ENCODE results near the gene FUCA2. TPM values are rescaled to one million over a fixed set of nuclear protein-coding genes. Genes with fewer than 3 reads are reported as not detected.

FUCA2 gene
- total RNA-seq, 1 experiment from 2014 or later: 48.5 TPM

DNA sequence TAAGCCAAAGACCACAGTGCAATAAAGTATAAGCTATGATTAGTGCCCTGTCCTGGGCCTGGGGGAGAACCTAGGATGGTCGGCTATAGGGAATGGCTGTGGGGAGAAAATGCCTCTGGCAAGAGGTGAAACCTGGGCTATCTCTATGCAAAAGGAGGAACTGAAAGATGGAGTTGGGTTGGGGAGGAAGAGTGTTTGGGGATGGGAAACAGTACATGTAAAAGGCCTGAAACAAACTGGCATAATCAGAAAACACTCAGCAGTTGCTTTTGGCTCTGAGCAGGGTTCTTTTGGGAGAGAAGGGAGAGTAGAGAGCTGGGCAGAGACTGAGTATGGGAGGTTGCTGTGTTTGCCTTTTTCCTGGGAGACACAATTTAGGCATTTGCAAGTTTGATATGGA, 31.9 kb upstream of the FUCA2 start (continued):
- no peak for TF ChIP-seq SMAD4 (CRISPR knock-in tag; IDR thresholded peaks at IDR 0.05)

DNA sequence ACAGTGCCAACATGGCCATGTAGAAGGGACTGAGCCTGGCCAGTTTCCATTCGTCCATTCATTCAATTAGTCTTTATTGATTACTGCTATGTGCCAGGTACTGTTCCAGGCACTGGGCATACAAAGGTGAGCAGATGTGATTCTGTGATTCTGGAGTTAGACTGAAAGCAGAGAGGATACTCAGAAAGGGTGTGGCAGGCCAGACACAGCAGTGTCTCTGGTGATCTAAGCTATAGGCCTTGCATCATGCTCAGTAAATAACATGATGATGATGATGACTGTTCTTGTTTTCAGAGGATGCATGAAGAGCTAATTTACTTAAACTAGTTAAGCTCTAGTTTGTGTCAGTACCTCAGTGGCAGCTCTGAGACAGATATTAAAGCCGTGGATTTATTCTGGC, 31.4 kb upstream of the FUCA2 start:
- ChIA-PET POLR2A (no interaction called here), CTCF (interaction anchor here (0.5 kb wide), 1 partner anchor 399 kb away, joined by 3 read pairs; no protein-coding TSS in a partner anchor)

DNA sequence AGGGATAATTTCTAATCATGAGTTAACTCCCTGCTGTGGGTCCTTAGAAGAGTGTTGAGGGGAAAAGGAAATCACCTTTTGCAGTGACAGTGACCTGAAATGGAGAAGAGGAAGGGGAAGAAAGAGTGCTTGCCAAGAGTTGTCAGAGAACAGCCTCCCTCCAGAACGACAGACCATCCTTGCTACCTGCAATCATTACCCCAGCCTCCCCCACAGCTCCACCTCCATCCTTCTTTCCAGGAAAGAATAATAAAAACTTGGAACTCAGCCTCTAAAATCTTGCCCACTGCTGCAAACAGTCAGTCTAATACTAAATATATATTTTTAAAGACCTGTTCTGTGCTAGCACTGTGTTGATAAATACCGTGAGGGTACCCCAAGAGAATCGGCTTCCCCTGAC, 28.7 kb upstream of the FUCA2 start:
- H3K4me3 Mint-ChIP-seq: no peak overlapping the region
- peaks cover 34% of the 10 kb centered on the region for H3K4me1 Mint-ChIP-seq

More for the DNA sequence above, 31.4 kb upstream of the FUCA2 start:
- H3K4me3 Mint-ChIP-seq: no peak overlapping the region
- H3K27ac Mint-ChIP-seq: no peak overlapping the region
- DNase-seq (ENCODE audit: low spot score): no peak
- H3K27me3 Mint-ChIP-seq (ENCODE audit: low read depth): peaks cover 21% of the 10 kb centered on the region
- TF ChIP-seq CREM (CRISPR knock-in tag; IDR thresholded peaks at IDR 0.05): no peak
- TF ChIP-seq ELF4 (CRISPR knock-in tag; IDR thresholded peaks at IDR 0.05; ENCODE audit: low read depth): no peak
- TF ChIP-seq GABPB1 (CRISPR knock-in tag; IDR thresholded peaks at IDR 0.05): peak; percentile 72
- no peak for TF ChIP-seq JAZF1 (CRISPR knock-in tag; IDR thresholded peaks at IDR 0.05)
- TF ChIP-seq, protein P1, sequence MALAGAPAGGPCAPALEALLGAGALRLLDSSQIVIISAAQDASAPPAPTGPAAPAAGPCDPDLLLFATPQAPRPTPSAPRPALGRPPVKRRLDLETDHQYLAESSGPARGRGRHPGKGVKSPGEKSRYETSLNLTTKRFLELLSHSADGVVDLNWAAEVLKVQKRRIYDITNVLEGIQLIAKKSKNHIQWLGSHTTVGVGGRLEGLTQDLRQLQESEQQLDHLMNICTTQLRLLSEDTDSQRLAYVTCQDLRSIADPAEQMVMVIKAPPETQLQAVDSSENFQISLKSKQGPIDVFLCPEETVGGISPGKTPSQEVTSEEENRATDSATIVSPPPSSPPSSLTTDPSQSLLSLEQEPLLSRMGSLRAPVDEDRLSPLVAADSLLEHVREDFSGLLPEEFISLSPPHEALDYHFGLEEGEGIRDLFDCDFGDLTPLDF (CRISPR knock-in tag; IDR thresholded peaks at IDR 0.05): no peak
- TF ChIP-seq SMAD4 (CRISPR knock-in tag; IDR thresholded peaks at IDR 0.05): no peak
- no peaks in the 10 kb centered on the region for H3K9me3 Mint-ChIP-seq
- no peak for ATAC-seq
- no peaks in the 10 kb centered on the region for H3K36me3 Mint-ChIP-seq
- H3K4me1 Mint-ChIP-seq: peaks cover 24% of the 10 kb centered on the region

DNA sequence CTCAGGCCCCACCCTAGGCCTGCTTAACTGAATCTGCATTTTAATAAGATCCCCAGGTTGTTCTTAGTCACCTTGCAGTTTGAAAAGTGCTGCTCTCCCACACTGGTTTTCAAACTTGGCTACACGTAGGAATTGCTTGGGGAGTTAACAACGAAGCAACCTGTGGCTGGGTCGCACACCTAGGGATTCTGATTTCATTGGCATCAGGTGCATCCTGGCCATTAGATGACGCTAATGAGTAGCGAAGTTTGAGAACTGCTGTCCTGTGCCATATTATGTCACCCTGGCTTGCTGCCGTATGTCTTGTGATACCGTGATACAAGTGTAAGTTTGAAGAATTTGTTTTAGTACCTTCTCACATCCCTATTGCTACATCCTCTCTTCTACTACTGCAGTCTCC, 28.2 kb upstream of the FUCA2 start:
- no peaks in the 10 kb centered on the region for H3K9me3 Mint-ChIP-seq
- H3K27me3 Mint-ChIP-seq (ENCODE audit: low read depth): peaks cover 44% of the 10 kb centered on the region
- DNase-seq (ENCODE audit: low spot score): no peak
- H3K36me3 Mint-ChIP-seq: no peaks in the 10 kb centered on the region
- peak; percentile 41 for ATAC-seq
- no peak overlapping the region for H3K27ac Mint-ChIP-seq
- H3K4me1 Mint-ChIP-seq: peaks cover 34% of the 10 kb centered on the region
- CTCF ChIA-PET: interaction anchor here (0.6 to 0.8 kb wide), 2 partner anchors 10 to 400 kb away, joined by 3 to 4 read pairs; no protein-coding TSS in a partner anchor
- POLR2A ChIA-PET: no interaction called here
- H3K4me3 Mint-ChIP-seq: no peak overlapping the region
- TF ChIP-seq, protein P2, sequence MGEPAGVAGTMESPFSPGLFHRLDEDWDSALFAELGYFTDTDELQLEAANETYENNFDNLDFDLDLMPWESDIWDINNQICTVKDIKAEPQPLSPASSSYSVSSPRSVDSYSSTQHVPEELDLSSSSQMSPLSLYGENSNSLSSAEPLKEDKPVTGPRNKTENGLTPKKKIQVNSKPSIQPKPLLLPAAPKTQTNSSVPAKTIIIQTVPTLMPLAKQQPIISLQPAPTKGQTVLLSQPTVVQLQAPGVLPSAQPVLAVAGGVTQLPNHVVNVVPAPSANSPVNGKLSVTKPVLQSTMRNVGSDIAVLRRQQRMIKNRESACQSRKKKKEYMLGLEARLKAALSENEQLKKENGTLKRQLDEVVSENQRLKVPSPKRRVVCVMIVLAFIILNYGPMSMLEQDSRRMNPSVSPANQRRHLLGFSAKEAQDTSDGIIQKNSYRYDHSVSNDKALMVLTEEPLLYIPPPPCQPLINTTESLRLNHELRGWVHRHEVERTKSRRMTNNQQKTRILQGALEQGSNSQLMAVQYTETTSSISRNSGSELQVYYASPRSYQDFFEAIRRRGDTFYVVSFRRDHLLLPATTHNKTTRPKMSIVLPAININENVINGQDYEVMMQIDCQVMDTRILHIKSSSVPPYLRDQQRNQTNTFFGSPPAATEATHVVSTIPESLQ (CRISPR knock-in tag; IDR thresholded peaks at IDR 0.05): no peak
- TF ChIP-seq OVOL2 (CRISPR knock-in tag; IDR thresholded peaks at IDR 0.05; ENCODE audit: borderline replicate concordance): no peak
- TF ChIP-seq, protein P3, sequence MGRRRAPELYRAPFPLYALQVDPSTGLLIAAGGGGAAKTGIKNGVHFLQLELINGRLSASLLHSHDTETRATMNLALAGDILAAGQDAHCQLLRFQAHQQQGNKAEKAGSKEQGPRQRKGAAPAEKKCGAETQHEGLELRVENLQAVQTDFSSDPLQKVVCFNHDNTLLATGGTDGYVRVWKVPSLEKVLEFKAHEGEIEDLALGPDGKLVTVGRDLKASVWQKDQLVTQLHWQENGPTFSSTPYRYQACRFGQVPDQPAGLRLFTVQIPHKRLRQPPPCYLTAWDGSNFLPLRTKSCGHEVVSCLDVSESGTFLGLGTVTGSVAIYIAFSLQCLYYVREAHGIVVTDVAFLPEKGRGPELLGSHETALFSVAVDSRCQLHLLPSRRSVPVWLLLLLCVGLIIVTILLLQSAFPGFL (CRISPR knock-in tag; IDR thresholded peaks at IDR 0.05; ENCODE audit: borderline replicate concordance): no peak
- TF ChIP-seq, protein P4, sequence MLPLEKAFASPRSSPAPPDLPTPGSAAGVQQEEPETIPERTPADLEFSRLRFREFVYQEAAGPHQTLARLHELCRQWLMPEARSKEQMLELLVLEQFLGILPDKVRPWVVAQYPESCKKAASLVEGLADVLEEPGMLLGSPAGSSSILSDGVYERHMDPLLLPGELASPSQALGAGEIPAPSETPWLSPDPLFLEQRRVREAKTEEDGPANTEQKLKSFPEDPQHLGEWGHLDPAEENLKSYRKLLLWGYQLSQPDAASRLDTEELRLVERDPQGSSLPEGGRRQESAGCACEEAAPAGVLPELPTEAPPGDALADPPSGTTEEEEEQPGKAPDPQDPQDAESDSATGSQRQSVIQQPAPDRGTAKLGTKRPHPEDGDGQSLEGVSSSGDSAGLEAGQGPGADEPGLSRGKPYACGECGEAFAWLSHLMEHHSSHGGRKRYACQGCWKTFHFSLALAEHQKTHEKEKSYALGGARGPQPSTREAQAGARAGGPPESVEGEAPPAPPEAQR (CRISPR knock-in tag; IDR thresholded peaks at IDR 0.05): no peak
- TF ChIP-seq, protein P5, sequence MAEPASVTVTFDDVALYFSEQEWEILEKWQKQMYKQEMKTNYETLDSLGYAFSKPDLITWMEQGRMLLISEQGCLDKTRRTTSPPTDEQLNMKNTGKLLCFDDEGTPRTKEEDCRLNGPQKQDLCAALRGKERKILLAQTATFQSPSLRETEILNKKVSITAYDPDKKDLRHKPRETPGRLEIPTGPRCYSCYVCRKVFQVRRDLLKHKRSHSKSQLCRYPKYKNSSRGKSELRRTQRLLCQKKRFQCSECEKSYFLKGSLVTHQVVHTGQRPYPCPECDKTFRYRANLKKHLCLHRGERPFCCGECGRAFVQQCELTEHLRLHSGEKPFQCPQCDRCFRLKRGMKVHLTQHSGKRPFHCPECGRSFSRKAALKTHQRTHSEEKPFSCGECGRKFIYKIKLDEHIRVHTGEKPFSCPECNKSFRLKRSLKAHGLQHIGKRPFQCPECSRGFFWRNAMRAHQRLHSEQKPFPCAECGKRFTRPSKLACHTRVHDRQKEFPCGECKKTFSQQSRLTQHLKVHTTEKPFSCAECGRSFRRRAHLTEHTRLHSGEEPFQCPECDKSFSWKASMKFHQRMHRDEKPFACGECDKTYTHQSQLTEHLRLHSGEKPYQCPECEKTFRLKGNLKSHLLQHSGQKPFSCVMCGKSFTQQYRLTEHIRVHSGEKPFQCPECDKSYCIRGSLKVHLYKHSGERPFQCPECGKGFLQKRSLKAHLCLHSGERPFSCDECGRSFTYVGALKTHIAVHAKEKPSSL (CRISPR knock-in tag; conservative IDR thresholded peaks at IDR 0.05): no peak
- TF ChIP-seq SP1 (CRISPR knock-in tag; conservative IDR thresholded peaks at IDR 0.05): no peak

More for the DNA sequence above, 28.7 kb upstream of the FUCA2 start:
- H3K27me3 Mint-ChIP-seq (ENCODE audit: low read depth): peaks cover 40% of the 10 kb centered on the region
- ATAC-seq (no peak), DNase-seq (ENCODE audit: low spot score) (no peak)
- no peak for TF ChIP-seq FOXJ3 (CRISPR knock-in tag; IDR thresholded peaks at IDR 0.05; ENCODE audit: borderline replicate concordance)
- TF ChIP-seq, protein P5 (CRISPR knock-in tag; conservative IDR thresholded peaks at IDR 0.05): no peak
- TF ChIP-seq ZNF423 (CRISPR knock-in tag; IDR thresholded peaks at IDR 0.05): no peak
- TF ChIP-seq, protein P6, sequence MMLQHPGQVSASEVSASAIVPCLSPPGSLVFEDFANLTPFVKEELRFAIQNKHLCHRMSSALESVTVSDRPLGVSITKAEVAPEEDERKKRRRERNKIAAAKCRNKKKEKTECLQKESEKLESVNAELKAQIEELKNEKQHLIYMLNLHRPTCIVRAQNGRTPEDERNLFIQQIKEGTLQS (CRISPR knock-in tag; conservative IDR thresholded peaks at IDR 0.05): no peak
- TF ChIP-seq, protein P4 (CRISPR knock-in tag; IDR thresholded peaks at IDR 0.05): no peak
- TF ChIP-seq JUN (CRISPR knock-in tag; IDR thresholded peaks at IDR 0.05): no peak
- ChIA-PET POLR2A (no interaction called here), CTCF (interaction anchor here (0.6 to 0.8 kb wide), 2 partner anchors 10 to 400 kb away, joined by 3 to 4 read pairs; no protein-coding TSS in a partner anchor)
- H3K27ac Mint-ChIP-seq: no peak overlapping the region
- H3K9me3 Mint-ChIP-seq: no peaks in the 10 kb centered on the region
- no peaks in the 10 kb centered on the region for H3K36me3 Mint-ChIP-seq

Data from WTC11 (cell line).